HL-60 (cell line): ENCODE measurements around the gene CAMSAP1.
"Not testable (repeated sequence)": the region's sequence is repeated elsewhere in the genome, so short reads cannot be mapped to it uniquely, and the experiment has no call there.

Source experiments
- DNase-seq, 2 experiments: peaks; one replicate each; pipeline ENCODE4 v3.0.0-alpha.2; 2010 to 2020; ENCODE audit warnings: low read depth in 1 of 2, low spot score in 1 of 2
- H3K27ac ChIP-seq: fragments of 250-450 bp; sonication (Bioruptor Pico); replicated peaks from 2 replicates; pipeline ENCODE4 v1.5.1; 2020; ENCODE audit warnings: mild to moderate bottlenecking, moderate library complexity
- H3K27me3 ChIP-seq: fragments of 250-450 bp; sonication (Bioruptor Pico); 2 replicates; pipeline ENCODE4 v1.5.1; 2021; ENCODE audit warnings: mild to moderate bottlenecking, moderate library complexity; ENCODE audit not compliant: insufficient read depth, poor library complexity, severe bottlenecking
- H3K4me3 ChIP-seq: replicated peaks from 2 replicates; pipeline ENCODE4 v1.5.1; 2011; ENCODE audit warnings: mild to moderate bottlenecking, control low read depth, low read length; ENCODE audit not compliant: insufficient read depth
- CTCF ChIP-seq: IDR thresholded peaks from one replicate; pipeline ENCODE4 v1.5.1; 2011; ENCODE audit warnings: low read length, control low read depth, inconsistent platforms; ENCODE audit not compliant: insufficient read depth
- GABPA ChIP-seq: IDR thresholded peaks from 2 replicates; pipeline ENCODE4 v1.6.1; 2012; ENCODE audit warnings: low read depth
- POLR2AphosphoS5 ChIP-seq: IDR thresholded peaks from 2 replicates; pipeline ENCODE4 v1.6.1; 2012; ENCODE audit warnings: low read depth
- REST ChIP-seq: IDR thresholded peaks from 2 replicates; pipeline ENCODE4 v1.6.1; 2012; ENCODE audit warnings: low read depth; ENCODE audit not compliant: insufficient replicate concordance
- SPI1 ChIP-seq: IDR thresholded peaks from 2 replicates; pipeline ENCODE4 v1.6.1; 2012; ENCODE audit warnings: low read depth, mild to moderate bottlenecking, borderline replicate concordance

The CAMSAP1 gene

GRCh38 chr9:135919318-135919890, 12.1 kb upstream of the CAMSAP1 start:
- Histone ChIP-seq H3K27me3 (no peaks in the 10 kb centered on the region), H3K4me3 (no peak overlapping the region), H3K27ac (no peak overlapping the region)
- no peak for DNase-seq
- TF ChIP-seq REST = no peak
- no peak for TF ChIP-seq GABPA
- TF ChIP-seq POLR2AphosphoS5 = no peak
- no peak for TF ChIP-seq SPI1
- no peak for TF ChIP-seq CTCF

- H3K27me3 ChIP-seq, H3K27ac ChIP-seq, DNase-seq, H3K4me3 ChIP-seq: not testable (repeated sequence)
Observed at GRCh38 chr9:135916227-135916626, 8.9 kb upstream of the CAMSAP1 start.

GRCh38 chr9:135914921-135915320, 7.6 kb upstream of the CAMSAP1 start:
- TF ChIP-seq CTCF (no peak), SPI1 (no peak), POLR2AphosphoS5 (no peak), REST (no peak), GABPA (no peak)
- Histone ChIP-seq H3K4me3 (no peak overlapping the region), H3K27ac (no peak overlapping the region), H3K27me3 (no peaks in the 10 kb centered on the region)
- DNase-seq = no peak

- not testable (repeated sequence) for H3K27me3 ChIP-seq, H3K27ac ChIP-seq, DNase-seq, H3K4me3 ChIP-seq
Observed at GRCh38 chr9:135911233-135911632, 3.9 kb upstream of the CAMSAP1 start.

- DNase-seq = no peak
- TF ChIP-seq POLR2AphosphoS5 (no peak), REST (no peak), SPI1 (no peak), CTCF (no peak), GABPA (no peak)
- Histone ChIP-seq H3K4me3 (no peak overlapping the region), H3K27ac (no peak overlapping the region), H3K27me3 (no peaks in the 10 kb centered on the region)
Observed at GRCh38 chr9:135910757-135911156, 3.4 kb upstream of the CAMSAP1 start.
